Measurements from ENCODE around the gene AQR.
"Not testable (repeated sequence)": the region's sequence is repeated elsewhere in the genome, so short reads cannot be mapped to it uniquely, and the experiment has no call there.

Gene AQR

DNA sequence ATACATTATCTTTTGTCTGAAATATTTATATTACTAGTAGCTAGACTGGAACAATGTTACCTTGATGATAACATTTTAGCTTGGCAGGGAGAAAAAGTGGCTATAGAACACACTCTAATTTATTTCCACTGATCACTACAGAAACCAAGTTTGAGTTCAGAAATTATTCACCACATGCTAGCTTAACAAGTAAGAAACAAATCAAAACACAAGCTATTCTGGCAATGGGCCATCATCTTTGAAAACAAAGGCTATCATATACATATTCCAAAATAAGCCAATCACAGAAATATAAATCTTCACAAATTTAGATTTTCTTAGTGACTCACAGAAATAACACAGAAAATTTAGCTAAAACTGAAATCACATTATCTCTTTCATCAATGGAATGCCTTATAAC, 17.1 kb downstream of the AQR start:
- DNase-seq: no peak

DNA sequence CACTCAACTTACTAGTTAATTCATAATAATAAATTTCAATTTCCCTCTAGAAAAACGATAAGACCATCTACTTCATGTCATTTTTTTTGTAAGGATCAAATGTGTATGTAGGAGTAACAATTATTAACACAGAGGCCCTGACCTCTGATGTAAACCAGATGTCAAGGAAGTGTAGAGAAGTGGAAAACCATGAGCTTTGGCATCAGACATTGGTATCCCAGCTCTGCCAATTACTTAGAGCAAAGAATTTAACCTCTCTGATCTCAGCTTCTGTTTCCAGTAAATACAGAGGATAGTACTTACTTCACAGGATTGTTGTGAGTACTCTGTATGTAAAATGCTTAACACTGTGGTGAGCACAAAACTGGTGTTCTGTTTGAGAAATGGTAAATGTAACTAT, 17.5 kb downstream of the AQR start:
- DNase-seq: no peak

DNA sequence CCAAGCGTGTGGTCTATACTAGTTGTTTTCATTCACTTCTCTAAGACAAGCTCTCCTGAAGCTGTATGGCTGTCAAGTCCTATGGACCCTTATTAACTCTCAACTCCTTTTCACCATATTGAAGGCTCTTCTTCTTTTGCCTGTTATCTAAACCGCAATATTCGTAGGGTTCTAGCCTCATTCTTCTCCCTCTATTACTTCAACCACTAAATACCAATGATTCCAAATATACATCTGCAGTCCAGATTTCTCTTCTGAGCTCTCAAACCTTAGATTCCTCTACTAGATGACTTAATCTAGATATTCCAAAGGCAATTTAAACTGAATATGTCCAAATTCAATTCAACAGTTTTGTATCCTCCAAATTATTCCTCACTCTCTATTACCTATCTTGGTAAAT, 24.6 kb downstream of the AQR start:
- DNase-seq: no peak

- no peak for DNase-seq
Measured at GRCh38 chr15:34943711-34944110, 25.8 kb downstream of the AQR start.

DNA sequence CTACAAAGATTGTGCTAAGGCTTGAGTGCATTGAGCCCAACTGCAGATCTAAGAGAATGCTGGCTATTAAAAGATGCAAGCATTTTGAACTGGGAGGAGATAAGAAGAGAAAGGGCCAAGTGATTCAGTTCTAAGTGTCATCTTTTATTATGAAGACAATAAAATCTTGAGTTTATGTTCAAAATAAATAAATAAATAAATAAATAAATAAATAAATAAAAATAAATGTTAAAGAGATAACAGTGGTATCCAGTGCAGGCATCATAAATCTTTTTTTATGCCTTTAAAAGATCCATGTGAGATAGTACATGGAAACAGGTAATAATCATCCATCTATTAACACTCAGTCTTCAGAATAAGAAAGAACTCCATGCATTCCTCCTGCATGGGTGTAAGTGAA, 26.3 kb downstream of the AQR start:
- not testable (repeated sequence) for DNase-seq

DNA sequence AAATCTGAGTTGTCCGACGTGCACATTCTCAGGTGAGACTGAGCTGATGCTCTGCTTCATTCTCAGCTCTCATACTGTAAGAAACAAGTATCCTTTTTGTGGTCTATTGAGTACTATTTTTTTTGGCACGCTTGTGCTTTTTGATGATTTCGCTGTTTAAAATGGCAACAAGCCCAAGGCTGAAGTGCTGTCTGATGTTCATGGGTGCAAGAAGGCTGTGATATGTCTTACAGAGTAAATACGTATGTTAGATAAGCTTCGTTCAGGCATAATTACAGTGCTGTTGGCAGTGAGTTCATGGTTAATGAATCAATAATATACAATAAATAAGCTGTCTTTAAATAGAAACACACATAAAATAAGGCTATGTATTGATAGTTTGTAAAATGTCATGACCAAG, 27.2 kb downstream of the AQR start:
- no peak for DNase-seq

GRCh38 chr15:34941831-34942230, 27.7 kb downstream of the AQR start:
- DNase-seq: no peak

DNA sequence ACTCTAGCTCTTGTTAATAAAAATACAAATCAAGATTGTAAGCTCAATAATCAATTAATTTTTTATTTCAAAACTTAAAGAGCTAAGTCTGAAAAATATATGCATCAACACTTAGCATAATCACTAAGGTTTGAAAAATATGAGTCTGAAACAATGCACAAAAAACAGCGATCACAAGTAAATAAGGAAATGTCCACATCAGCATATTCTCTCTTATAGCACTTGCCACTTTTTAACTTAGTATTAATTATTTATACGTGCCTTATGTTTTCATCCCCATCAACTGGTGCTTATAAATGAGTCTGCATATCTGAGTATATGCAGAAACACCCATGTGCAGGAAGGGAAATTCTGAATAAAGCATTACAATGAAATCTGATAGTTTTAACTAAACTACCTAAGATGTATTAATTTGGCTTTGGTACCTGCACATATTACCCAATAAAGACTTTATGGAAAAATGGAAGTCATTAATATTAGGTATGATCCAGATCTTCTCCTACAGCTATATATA, 28.3 kb downstream of the AQR start:
- no peak for DNase-seq

DNA sequence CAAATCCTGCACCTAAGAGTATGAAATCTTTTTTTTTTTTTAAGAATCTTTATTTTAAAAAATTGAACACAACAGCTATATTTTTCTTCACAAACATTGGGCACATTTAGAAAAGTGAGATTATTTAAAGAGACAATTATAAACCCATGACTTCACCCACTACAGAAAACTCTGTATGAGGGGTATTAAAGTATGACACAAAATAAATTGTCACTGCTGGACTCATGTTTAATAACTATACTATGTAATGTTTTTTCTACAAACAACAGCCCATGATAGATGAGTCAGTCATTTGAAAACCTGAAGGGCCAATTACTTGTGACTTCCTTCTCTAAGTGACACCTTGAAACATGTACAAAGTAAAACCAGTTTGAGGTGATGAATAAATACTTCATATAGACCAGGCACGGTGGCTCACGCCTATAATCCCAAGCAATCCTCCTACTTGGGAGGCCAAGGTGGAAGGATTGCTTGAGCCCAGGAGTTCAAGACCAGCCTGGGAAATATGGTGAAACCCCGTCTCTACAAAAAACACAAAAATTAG, 36.0 kb downstream of the AQR start:
- no peak for DNase-seq

DNA sequence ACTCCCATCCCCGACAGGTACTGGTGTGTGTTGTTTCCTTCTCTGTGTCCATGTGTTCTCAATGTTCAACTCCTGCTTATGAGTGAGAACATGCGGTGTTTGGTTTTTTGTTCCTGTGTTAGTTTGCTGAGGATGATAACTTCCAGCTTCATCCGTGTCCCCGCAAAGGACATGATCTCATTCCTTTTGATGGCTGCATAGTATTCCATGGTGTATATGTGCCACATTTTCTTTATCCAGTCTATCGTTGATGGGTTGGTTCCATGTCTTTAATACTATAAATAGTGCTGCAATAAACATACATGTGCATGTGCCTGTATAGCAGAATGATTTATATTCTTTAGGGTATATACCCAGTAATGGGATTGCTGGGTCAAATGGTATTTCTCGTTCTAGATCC, 41.2 kb downstream of the AQR start:
- DNase-seq: not testable (repeated sequence)

GRCh38 chr15:34927726-34928125, 41.8 kb downstream of the AQR start:
- DNase-seq: no peak

GRCh38 chr15:34914317-34914716, 55.2 kb downstream of the AQR start:
- DNase-seq: no peak

DNA sequence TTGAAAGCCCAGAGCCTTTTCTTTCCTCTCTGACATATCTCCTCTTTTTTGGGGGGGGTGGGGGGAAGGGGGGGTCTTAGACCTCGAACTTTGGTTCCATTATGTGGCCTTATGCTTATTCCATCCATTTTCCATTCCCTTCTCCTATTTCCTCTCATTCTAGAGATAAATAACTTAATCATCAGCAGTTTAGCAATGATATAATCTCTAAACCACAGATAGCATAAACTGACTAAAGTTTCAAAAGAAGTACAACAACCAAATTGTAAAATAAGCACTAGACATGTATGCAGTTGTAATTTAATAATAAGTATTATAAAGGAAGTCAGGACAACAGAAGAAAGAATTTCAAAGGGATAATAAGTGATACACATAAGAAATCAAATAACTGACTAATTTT, 64.5 kb downstream of the AQR start:
- no peak for DNase-seq

- no peak for DNase-seq
Measured at GRCh38 chr15:34904527-34904926, 65.0 kb downstream of the AQR start.

- DNase-seq: no peak
Measured at GRCh38 chr15:34900748-34901147, 68.8 kb downstream of the AQR start.

- no peak for DNase-seq
Measured at GRCh38 chr15:34896183-34896582, 73.4 kb downstream of the AQR start.

DNA sequence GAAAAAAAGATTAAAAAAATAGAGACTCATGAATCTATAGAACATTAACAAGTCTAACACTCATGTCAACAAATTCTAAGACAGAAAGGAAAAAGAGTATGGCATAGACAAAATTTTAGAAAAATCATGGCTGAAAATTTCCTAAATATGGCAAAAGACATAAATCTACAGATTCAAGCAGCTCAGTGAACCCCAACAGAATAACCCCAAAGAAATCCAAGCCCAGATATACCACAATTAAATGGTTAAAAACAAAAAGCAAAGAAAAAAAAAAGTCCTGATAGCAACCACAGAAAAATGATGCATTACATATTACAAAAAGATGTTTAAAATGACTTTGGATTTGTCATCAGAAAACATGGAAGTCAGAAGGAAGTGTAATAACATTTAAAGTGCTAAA, 75.6 kb downstream of the AQR start:
- DNase-seq: no peak

DNA sequence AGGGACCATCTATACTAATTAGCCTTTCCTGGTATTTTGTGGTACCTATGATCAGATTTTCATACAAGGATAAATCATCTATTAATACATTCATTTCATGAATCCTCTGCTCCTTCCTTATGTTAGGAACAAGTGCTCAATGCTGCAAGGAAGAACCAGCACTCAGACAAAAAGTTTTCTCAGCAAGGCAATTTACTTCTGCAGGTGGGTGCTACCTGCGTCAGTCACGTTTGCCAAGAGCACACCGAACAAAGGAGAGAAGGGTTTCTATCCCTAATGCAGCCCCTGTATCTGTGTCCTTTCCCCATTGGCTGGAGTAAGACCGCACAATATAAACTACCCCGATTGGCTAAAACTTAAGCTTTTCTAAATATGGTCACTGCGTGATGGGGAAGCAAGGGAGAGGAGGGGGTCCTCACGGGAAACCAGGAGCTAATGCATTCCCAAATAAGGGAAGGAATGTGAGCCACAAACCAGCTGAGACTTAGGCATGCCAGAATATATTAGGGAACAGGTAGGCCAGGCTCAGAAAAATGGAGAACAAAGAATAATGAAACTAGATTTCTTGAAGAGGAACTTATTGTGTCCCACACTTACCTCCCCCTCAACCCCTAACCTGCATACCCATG, 76.5 kb downstream of the AQR start:
- DNase-seq: no peak

GRCh38 chr15:34890424-34890823, 79.1 kb downstream of the AQR start:
- no peak for DNase-seq

- DNase-seq: no peak
Measured at GRCh38 chr15:34889476-34889875, 80.1 kb downstream of the AQR start.

DNA sequence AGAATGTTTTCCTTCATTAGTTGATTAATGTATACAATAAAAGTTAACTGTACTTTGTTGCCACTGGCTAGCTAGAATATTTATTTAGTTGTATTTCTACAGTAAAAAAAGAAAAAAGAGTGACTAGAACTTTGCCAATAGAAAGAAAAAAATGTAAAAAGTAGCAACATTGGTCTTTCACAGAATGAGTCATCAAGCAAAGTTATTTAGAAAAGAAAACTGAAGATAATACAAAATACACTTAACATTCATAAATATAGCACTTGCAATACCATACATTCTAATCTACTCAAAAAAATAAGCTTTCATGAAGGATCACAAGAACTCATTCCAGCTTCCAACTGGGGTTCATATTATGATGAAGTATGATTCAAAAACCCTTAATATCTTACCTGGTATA, 83.4 kb downstream of the AQR start:
- DNase-seq: no peak

DNA sequence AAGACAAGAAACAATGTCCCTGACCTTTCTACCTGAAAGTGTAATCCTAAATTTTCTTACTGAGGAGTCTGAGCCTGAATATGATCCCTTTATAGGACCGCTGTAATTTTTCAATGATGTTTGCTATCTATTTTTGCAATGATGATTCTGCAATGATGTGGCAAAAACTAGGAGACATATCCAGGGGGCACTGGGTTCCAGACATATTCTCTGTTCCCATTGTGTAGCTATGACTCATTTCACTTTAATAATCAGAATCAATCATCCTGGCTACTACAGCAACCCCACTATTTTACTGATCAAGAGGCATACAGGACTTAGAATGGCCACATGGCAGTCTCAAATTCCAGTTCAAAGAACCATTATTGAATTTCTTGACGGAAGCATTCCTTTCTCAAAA, 85.9 kb downstream of the AQR start:
- DNase-seq: no peak

- DNase-seq: no peak
Measured at GRCh38 chr15:34883042-34883441, 86.5 kb downstream of the AQR start.

DNA sequence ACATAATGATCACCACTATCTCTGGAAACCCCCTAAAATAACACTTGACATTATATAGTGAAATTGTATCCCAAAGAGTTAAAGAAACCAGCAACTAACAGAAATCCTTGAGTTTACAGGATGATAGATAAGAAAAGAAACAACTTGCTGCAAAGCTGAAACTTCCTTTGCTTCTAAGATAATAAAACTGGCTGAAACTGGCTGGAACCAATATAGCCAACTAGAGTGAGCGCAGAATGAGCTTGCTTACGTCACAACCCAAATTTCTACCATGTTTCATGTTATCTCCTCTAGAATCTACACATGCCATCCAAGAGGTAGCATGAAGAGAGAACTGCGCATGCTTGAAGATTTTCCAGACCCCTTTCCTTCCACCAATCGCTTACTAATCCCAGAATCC, 90.4 kb downstream of the AQR start:
- DNase-seq: no peak

- DNase-seq: no peak
Measured at GRCh38 chr15:34876640-34877039, 92.9 kb downstream of the AQR start.

Measured in activated T-cell treated with anti-CD3 and anti-CD28 coated beads, Interleukin-2, amount 50 U/mL, for 1 hour (primary cell).